GM12874 (cell line): ENCODE results near the gene SLC22A12.

ENCODE experiments used
- CTCF ChIP-seq: IDR thresholded peaks from 2 replicates; pipeline ENCODE4 v1.5.1; 2011; ENCODE audit warnings: low read depth, mild to moderate bottlenecking, control low read depth, low read length, moderate library complexity; ENCODE audit not compliant: insufficient read depth

The SLC22A12 gene

GRCh38 chr11:64564947-64565889 lies 25.8 kb upstream of the SLC22A12 start:
- 0 out of 2 replicates have a peak, but pooled peaks have one; percentile 13 for TF ChIP-seq CTCF

- TF ChIP-seq CTCF = no peak
Observed at GRCh38 chr11:64566042-64566914, 24.7 kb upstream of the SLC22A12 start.

GRCh38 chr11:64566915-64567891 lies 23.8 kb upstream of the SLC22A12 start:
- TF ChIP-seq CTCF = no peak

- TF ChIP-seq CTCF = no peak
Observed at GRCh38 chr11:64568041-64568571, 22.9 kb upstream of the SLC22A12 start.

GRCh38 chr11:64568584-64569140 lies 22.4 kb upstream of the SLC22A12 start:
- TF ChIP-seq CTCF = no peak

- no peak for TF ChIP-seq CTCF
Observed at GRCh38 chr11:64569300-64569970, 21.6 kb upstream of the SLC22A12 start.
